ENCODE measurements around the gene KDM3B. TPM values are rescaled to one million over a fixed set of nuclear protein-coding genes. Genes with fewer than 3 reads are reported as not detected.

KDM3B gene
- total and polyA plus RNA-seq, 2 of the 8 experiments (the other 6 are each of a cell fraction or from before 2014, with no cell fraction given) = 27.1 to 78.1 TPM

- Histone ChIP-seq H2BK5ac (ENCODE audit: low read depth, low read length) (no peak overlapping the region), H4K91ac (replicated peaks; ENCODE audit: insufficient read length, low read length) (no peak overlapping the region), H3K79me2 (ENCODE audit: control insufficient read depth in 1 of 2, insufficient read depth in 2 of 2, low read length in 2 of 2) (peaks cover 9 to 35% of the 10 kb centered on the region in 2 experiments; a peak in 3 of 4 replicates), H4K20me1 (replicated peaks in 1 of 2; ENCODE audit: control insufficient read depth in 1 of 2, insufficient read depth in 2 of 2, low read length in 2 of 2) (peaks cover 4 to 6% of the 10 kb centered on the region in 2 experiments), H3K18ac (ENCODE audit: extremely low read depth, low read length) (no peak overlapping the region), H2AK5ac (ENCODE audit: low read depth, low read length) (no peak overlapping the region), H3K4me3 (ENCODE audit: extremely low read depth in 1 of 4, insufficient read depth in 2 of 4, low read depth in 3 of 4, low read length in 4 of 4) (no peak overlapping the region), H3K4me1 (replicated peaks in 1 of 4; ENCODE audit: control insufficient read depth in 3 of 4, insufficient read depth in 4 of 4, low read length in 3 of 4) (peaks cover 0 to 9% (median 3%) of the 10 kb centered on the region in 4 experiments; a peak in 3 of 7 replicates), H4K5ac (ENCODE audit: insufficient read length, low read depth, low read length) (no peak overlapping the region), H2BK15ac (ENCODE audit: low read length) (no peak overlapping the region), H3K27me3 (replicated peaks in 1 of 4; ENCODE audit: control insufficient read depth in 3 of 4, extremely low read depth in 1 of 4, insufficient read depth in 3 of 4, low read length in 3 of 4) (no peaks in the 10 kb centered on the region), H3K79me1 (ENCODE audit: low read depth, low read length) (no peaks in the 10 kb centered on the region; the same call in 1 of the 2 replicates), H3K56ac (replicated peaks; ENCODE audit: insufficient read length, low read depth, low read length) (no peak overlapping the region), H2BK12ac (ENCODE audit: low read depth, low read length) (no peak overlapping the region), H2BK20ac (ENCODE audit: low read length) (no peak overlapping the region), H3K4me2 (ENCODE audit: insufficient read depth in 1 of 2, low read depth in 2 of 2, low read length in 2 of 2) (no peak overlapping the region), H2BK120ac (replicated peaks; ENCODE audit: low read depth, low read length) (no peak overlapping the region), H3K9me3 (ENCODE audit: insufficient read depth in 2 of 2, low read depth in 1 of 2, low read length in 1 of 2) (no peaks in the 10 kb centered on the region), H3K27ac (ENCODE audit: low read depth, low read length) (no peak overlapping the region), H3K36me3 (ENCODE audit: control insufficient read depth in 2 of 4, insufficient read depth in 4 of 4, low read length in 3 of 4) (peaks cover 12 to 30% (median 21%) of the 10 kb centered on the region in 4 experiments; a peak in 7 of 8 replicates), H4K8ac (ENCODE audit: extremely low read depth, insufficient read depth, low read length) (no peak overlapping the region), H3K23ac (ENCODE audit: insufficient read length) (no peak overlapping the region), H3K9ac (replicated peaks in 1 of 4; ENCODE audit: extremely low read depth in 1 of 4, low read depth in 3 of 4, low read length in 3 of 4) (no peak overlapping the region), H3K23me2 (ENCODE audit: low read depth, low read length) (peaks cover 8% of the 10 kb centered on the region), H2AFZ (ENCODE audit: low read length) (no peak overlapping the region), H3K4ac (replicated peaks; ENCODE audit: insufficient read length, low read depth, low read length) (no peak overlapping the region), H3K14ac (ENCODE audit: insufficient read length) (no peak overlapping the region)
- DNase-seq (ENCODE audit: low read depth in 1 of 2, low spot score in 2 of 2) (no peak), FAIRE-seq (no peak)
- ChIA-PET POLR2A (ENCODE audit: partially characterized antibody) (interaction anchor here (1.0 to 14.6 kb wide), 10 partner anchors 12 to 191 kb away, joined by 3 to 254 read pairs (median 10); partner anchors contain the start of genes BRD8, CDC23, CDC25C and EGR1), CTCF (ENCODE audit: partially characterized antibody) (interaction anchor here (0.7 to 11.4 kb wide), 29 partner anchors 13 to 197 kb away, joined by 3 to 196 read pairs (median 4); partner anchors contain the start of genes CDC23, CDC25C, ETF1 and FAM53C)
- TF ChIP-seq KDM4A (IDR thresholded peaks at IDR 0.05; ENCODE audit: low read depth, low read length, severe bottlenecking) = no peak
- no peak for TF ChIP-seq BACH1 (IDR thresholded peaks at IDR 0.05; ENCODE audit: low read length)
- no peak for TF ChIP-seq CTBP2 (IDR thresholded peaks at IDR 0.05; ENCODE audit: borderline replicate concordance, insufficient read depth, insufficient read length, low read length)
- TF ChIP-seq RXRA (IDR thresholded peaks at IDR 0.05; ENCODE audit: insufficient read depth, low read depth, low read length) = no peak
- no peak for TF ChIP-seq FOSL1 (IDR thresholded peaks at IDR 0.05; ENCODE audit: insufficient read depth, low read depth, low read length)
- TF ChIP-seq KDM1A (IDR thresholded peaks at IDR 0.05; ENCODE audit: borderline replicate concordance, low read length) = no peak
- no peak for TF ChIP-seq ZNF274 (IDR thresholded peaks at IDR 0.05; ENCODE audit: borderline replicate concordance, extremely low read depth, low read length)
- no peak for TF ChIP-seq NANOG (IDR thresholded peaks at IDR 0.05; ENCODE audit: insufficient read depth, low read depth, low read length, poor library complexity, severe bottlenecking)
- TF ChIP-seq KDM5A (IDR thresholded peaks at IDR 0.05; ENCODE audit: low read length) = no peak
- TF ChIP-seq RNF2 (IDR thresholded peaks at IDR 0.05; ENCODE audit: borderline replicate concordance, low read depth, low read length, missing control alignments, poor library complexity, severe bottlenecking) = no peak
- no peak for TF ChIP-seq CEBPB (IDR thresholded peaks at IDR 0.05; ENCODE audit: low read depth, low read length)
- TF ChIP-seq JUND (IDR thresholded peaks at IDR 0.05; ENCODE audit: low read length) = no peak
- TF ChIP-seq SAP30 (IDR thresholded peaks at IDR 0.05; ENCODE audit: insufficient read depth, insufficient replicate concordance, low read length) = no peak
- TF ChIP-seq YY1 (IDR thresholded peaks at IDR 0.05; ENCODE audit: low read depth, low read length) = no peak
Observed at GRCh38 chr5:138351517-138351916, 968 bp upstream of the KDM3B start.

All from H1 (cell line).